Right lung (tissue), 5 donors: ENCODE data around the gene BIN2. TPM values are rescaled to one million over a fixed set of nuclear protein-coding genes. Genes with fewer than 3 reads are reported as not detected.
A peak's percentile ranks its signal among the peaks of the same experiment; 100 is the strongest.
"Not testable (repeated sequence)": the region's sequence is repeated elsewhere in the genome, so short reads cannot be mapped to it uniquely, and the experiment has no call there.

Source experiments
- DNase-seq, 2 donors: peaks; one replicate each; pipeline ENCODE4 v3.0.0-alpha.2; 2013
- polyA plus RNA-seq, 5 donors: library from polyadenylated mRNA; unstranded; fragments of 120-200 nt; gene quantifications; one replicate each; pipeline versions ENCODE4 v1.2.1 to v1.2.3, GENCODE V29; 2013; ENCODE audit warnings: inconsistent platforms in 1 of 5, low replicate concordance in 1 of 5; ENCODE audit not compliant: insufficient read length in 5 of 5, insufficient read depth in 1 of 5

Gene BIN2
- polyA plus RNA-seq, 5 donors, result 4.6 to 6.5 (median 6.1) TPM

- no peak for DNase-seq
These were observed 24.1 kb upstream of the BIN2 start for GRCh38 chr12:51348116-51348515.

- no peak for DNase-seq
These were observed 22.6 kb upstream of the BIN2 start, which contains the start of gene CELA1 for GRCh38 chr12:51346581-51346980. TSS of gene CELA1 (minus strand) at chr12:51346679. CDS start at chr12:51346638, 41 bp downstream.

- no peak for DNase-seq
These were observed 21.7 kb upstream of the BIN2 start for GRCh38 chr12:51345681-51346080.

- DNase-seq, result no peak
These were observed 19.2 kb upstream of the BIN2 start for GRCh38 chr12:51343201-51343600.

- DNase-seq, result no peak
These were observed 18.4 kb upstream of the BIN2 start for GRCh38 chr12:51342416-51342815.

GRCh38 chr12:51341251-51342007, 17.5 kb upstream of the BIN2 start:
- peak; percentile 62 to 75 for DNase-seq

GRCh38 chr12:51339750-51340149, 15.8 kb upstream of the BIN2 start:
- no peak for DNase-seq

- DNase-seq, result not testable (repeated sequence)
These were observed 13.4 kb upstream of the BIN2 start for GRCh38 chr12:51337336-51337735.

- DNase-seq, result no peak
These were observed 12.0 kb upstream of the BIN2 start for GRCh38 chr12:51335931-51336330.

GRCh38 chr12:51334764-51335163, 10.8 kb upstream of the BIN2 start:
- no peak for DNase-seq

- no peak for DNase-seq
These were observed 9.6 kb upstream of the BIN2 start for GRCh38 chr12:51333536-51333935.

GRCh38 chr12:51330186-51330585, 6.2 kb upstream of the BIN2 start:
- no peak for DNase-seq

- no peak for DNase-seq
These were observed 5.8 kb upstream of the BIN2 start for GRCh38 chr12:51329742-51330141.

GRCh38 chr12:51328587-51328986, 4.6 kb upstream of the BIN2 start:
- DNase-seq, result no peak

- peak in 1 of 2 donors; percentile 27 for DNase-seq
These were observed 2.9 kb upstream of the BIN2 start for GRCh38 chr12:51326698-51327439.

- DNase-seq, result no peak
These were observed 979 bp upstream of the BIN2 start for GRCh38 chr12:51324953-51325352.

GRCh38 chr12:51323317-51323960, 535 bp downstream of the BIN2 start:
- DNase-seq, result no peak

- DNase-seq, result no peak
These were observed 1.5 kb downstream of the BIN2 start for GRCh38 chr12:51322452-51322851.

GRCh38 chr12:51321882-51322281, 2.1 kb downstream of the BIN2 start:
- no peak for DNase-seq

- DNase-seq, result no peak
These were observed 3.2 kb downstream of the BIN2 start for GRCh38 chr12:51320695-51321320.

- DNase-seq, result no peak
These were observed 3.7 kb downstream of the BIN2 start for GRCh38 chr12:51320311-51320694.
